HG02678 (cell line): ENCODE measurements around the gene TMEM9.

ENCODE experiments used
- ATAC-seq: cut with Tn5 transposase; IDR thresholded peaks from one replicate; pipeline ENCODE4 v1.9.1; 2021; ENCODE audit warnings: mild to moderate bottlenecking, moderate library complexity; ENCODE audit not compliant: unreplicated experiment

TMEM9 gene

DNA sequence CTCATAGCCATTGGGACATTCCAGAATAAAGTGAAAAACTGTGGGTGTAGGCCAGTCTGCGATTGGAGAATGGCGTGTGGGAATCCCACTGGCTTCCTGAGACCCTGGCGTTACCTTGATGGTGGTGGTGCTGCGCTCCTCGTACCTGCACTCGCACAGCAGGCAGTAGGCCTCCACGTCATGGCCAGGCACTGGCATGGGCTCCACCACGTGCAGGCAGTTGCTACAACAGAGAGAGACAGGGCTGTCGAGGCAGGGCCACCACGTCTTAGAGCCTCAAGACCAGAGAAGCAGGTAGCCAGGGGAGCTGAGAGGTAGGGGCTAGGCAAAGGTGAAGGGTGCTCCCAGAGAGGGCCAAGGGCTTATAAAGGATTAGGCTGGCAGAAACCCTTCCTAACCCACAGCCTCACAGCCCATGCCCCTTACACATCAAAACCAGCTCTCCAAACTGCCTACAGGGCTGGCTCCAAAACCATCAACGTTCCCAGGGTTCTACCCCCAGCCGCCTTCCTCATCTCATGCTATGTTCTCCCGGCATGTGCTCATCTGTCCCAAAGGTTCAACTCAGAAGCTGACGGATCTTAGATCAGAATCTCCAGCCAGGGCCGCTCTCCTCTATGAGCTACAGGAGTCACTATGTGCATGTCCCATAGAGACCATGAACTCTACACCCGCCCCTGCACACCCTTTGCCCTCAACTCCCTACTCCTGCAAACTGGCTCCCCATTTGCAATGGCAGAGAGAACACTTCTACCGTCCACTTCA, 7.5 kb downstream of the TMEM9 start:
- ATAC-seq: no peak

DNA sequence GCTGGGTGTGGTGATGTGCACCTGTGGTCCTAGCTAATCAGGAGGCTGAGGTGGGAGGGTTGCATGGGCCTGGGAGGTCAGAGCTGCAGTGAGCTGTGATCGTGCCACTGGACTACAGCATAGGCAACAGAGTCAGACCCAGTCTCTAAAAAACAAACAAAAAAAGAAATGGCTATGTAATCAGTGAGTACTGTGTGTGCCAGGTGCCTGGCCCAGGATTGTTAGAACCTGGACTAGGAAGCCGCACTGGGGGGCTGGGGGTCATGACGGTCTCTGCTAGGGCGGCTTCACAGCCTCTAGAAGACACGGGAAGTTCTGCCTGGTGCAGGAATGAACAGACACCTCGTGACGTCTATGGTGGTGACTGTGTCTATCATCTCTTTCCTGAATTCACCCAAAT, 8.5 kb downstream of the TMEM9 start:
- no peak for ATAC-seq

DNA sequence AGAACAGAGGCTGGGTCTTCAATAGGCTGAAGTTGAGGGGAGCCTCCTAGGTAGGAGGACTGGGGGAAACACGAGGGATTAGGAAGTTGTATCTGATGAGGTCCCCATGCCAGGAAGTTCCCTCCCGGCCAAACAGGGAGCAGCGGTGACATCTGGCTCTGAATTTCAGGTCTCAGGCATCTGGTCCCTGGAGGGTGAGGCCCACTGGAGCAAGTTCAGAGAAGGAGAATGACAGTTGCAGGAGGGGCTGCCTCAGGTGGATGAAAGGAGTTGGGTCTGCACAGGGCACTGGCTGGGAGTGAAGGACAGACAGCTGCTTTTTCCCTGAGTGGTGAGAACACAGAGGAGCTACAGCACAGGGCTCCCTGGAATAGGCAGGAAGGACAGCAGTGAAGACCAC, 9.1 kb downstream of the TMEM9 start:
- no peak for ATAC-seq

DNA sequence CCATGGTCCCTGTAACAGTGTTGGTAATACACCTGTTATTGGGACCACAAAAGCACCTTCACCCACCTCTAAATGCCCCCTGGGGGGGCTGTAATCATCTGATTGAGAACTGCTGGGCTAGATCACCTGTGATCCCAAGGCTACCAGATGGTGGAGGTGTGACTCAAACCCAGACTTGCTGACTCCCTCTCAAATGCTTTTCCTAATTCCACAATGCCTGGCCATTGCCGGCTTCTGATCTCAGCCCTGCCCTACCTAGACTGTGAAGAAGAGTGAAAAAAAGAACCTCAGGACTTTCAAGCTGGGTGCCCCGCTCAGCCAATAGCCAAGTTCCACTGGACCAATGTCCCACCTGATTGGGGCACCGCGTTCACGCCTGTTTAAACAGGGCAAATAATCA, 9.6 kb downstream of the TMEM9 start:
- ATAC-seq: no peak

DNA sequence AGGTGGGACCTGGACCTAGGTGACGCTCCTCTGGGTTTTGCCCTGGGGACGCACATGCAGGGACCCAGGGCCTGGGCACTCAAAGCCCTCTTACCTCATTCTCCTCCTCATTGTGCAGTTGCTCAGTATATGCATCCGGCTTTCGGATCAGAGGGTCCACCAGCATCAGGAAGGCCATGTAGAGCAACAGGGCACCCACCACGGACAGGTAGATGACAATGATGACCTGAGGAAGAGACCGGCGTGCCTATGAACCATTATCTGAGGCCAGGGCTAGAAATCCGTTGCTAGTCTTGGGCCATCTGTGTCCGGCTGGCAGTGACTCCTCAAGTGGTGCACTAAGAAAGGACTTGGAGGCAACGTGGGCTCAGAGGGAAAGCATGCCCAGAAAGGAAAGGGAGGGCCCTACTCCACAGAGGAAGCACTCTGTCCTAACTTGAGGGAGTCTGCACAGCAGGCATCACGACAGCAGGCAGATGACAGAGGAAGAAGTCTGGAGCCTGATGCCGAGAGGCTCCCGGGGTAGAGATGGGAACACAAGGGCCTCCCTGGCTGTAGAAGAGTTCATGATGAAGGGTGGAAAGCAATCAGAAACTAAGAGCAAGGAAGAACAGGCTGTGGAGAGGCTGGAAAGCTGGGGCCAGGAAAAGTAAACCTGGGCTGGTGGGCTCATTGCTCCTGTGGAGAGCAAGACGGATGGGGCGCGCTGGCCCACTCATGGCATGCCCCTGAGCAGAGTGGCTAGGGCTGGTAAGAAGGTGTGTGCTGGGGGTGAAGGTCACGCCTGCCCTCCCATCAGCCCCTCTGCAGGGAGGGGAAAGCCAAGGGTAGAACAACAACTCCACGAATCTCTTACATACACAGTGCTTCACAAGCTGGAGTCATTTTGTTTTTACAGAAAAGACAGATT, 10.3 kb downstream of the TMEM9 start:
- no peak for ATAC-seq

DNA sequence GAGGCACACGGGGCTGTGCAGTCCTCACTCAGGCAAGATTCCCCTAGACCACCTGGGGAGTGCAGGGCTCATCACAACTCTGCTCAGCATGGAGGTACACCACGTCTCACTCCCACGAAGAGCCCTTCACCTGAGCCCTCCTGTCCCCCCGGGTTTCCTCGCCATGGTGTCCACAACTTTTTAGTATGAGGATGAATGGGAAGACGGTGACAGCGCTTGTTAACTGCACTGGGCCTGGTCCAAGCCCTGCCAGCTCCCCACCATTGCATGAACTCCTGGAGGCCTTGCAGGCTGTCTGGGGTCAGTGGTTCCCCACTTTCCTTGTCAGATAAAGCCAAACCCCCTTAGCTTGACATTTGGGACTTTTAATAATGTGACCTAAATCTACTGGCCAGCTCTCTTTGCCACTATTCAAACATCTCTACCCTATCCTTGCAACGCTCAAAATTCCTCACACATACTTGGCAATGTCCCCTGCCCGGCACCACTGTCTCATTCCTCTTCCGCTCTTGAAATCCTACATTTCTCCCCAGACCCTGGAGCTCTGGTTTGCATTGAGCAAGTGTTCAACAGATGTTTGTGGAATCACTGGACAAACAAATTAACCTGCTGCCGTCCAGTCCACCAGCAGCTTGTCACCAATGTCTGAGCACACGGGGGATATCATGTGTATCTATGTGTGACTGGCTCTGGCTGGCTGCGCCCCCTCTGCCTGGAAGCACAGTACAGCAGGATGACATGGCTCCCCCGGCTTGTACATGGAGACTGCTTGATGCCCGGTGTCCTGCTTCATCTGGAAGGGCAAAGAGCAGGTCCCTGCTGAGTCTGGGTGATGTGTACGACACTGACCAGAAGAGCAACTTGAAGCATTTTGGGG, 11.2 kb downstream of the TMEM9 start:
- no peak for ATAC-seq

DNA sequence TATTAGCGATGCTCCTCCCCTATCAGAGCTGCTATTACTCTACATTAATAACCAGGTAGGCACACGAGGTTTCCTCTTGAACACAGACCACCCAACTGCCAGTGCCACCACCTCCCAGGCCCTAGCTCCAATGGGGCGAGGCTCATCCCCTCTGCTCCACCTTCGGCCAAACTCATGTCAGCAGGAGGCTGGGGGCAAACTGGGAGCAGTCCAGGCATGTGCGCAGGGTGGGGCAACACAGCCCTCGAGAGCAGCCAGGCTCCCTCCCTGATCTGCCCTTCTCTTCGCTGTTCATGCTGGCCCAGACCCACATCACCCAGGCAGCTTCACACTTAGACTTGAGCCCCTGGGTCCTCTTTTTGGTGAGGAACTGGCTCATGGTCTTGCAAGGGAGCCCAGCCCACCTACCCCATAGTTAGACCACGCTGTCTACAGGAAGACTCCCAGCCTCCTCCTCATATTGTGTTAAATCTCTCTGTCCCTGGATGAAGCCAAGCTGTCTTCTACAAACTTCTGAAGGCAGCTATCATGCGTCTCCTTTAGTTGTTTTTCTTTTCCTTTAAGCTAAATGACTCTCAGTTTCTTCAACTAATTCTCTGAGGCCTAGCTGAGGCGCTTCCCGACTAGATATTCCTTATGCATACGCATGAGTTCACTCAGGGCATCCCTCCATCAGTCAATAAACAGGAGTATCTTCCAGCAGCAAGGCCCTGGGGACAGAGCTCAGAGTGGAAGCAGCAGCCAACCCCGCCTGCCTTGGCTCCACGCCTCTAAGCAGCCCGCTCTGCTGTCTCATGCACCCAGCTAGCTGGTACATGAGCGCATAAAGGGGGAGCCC, 12.0 kb downstream of the TMEM9 start:
- no peak for ATAC-seq

DNA sequence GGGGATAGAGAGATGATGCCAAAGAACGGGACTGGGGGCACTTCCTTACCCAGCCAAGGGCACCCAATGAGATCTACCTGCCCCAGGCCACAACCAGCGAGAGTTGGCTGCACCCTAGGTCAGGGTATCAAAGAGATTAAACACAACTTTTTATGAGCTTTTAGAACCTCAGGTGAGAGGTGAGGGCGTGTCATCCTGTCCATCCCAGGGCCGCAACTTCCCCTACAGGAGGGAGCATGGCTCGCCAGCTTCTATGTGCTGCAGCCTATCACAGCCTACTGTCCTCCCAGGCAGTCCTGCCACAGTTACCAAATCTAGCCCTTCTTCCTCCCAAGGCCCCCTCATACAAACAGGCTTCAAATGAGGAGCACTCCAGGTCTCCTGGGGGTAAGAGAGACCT, 12.9 kb downstream of the TMEM9 start:
- ATAC-seq: no peak

DNA sequence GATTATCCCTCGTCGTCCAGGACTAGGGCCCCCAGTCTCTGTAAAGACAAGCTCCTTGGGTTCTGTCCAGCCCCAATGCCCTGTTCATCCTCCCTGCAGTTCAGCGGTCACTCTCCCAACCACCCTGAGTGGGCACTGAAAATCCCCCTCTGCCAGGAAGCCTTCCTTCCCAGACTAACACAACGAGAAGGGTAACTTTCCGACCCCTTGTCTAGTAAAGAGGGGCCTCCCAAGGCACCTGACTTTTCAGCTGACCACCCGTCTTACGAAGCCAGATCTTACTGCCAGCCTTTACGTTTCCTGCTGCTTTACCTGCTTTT, 13.4 kb downstream of the TMEM9 start:
- no peak for ATAC-seq

DNA sequence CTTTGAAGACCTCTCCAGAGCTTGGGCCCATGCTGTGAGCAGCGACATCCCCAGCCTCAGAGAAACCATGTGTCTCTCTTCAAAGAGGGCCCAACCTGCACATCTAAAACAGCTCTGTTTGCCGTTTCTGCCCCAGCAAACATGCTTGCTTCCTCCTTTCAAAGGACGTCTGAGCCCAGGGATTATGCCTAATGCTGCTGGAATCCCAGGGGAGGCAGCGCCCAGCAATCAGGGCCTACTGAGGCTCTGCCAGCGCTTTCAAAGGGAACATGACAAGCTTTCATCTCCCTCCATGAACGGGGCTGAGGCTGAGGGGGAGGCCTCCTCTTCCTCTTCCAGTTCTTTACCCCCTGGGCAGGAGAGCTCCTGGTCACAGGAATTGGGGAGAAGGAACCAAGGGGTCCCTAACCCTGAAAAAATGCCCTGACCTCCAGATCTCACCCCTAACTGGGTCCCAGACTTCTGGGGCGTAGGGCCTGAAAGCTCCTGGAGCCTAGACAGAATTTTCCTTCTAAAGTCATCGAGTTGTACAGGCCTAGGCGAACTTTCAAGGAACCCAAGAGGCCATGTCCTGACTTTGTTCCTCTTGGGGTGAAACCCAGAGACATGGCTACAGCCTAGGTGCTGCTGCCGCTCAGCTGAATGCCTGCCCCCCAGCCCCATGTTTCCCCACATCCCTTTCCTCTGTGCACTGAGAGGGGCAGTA, 13.9 kb downstream of the TMEM9 start:
- ATAC-seq: no peak

DNA sequence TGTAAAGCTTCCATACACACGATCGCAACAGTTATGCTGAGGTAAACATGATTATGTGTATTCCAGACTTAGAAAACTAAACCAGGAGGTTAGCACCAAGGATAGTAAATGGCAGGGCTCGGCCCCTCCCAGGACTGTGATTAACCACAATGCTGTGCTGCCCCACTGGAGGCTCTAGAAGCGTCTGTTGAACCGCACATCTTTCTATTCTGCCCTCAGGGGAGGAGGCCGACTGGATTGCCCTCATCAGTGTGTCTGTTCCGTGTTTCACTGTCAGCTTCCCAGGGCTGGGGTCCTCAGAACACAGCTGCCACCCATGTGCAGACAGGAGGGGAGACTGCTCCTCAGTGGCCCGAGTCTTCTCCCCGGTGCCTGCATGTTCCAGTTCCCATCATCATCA, 14.5 kb downstream of the TMEM9 start:
- ATAC-seq: no peak

DNA sequence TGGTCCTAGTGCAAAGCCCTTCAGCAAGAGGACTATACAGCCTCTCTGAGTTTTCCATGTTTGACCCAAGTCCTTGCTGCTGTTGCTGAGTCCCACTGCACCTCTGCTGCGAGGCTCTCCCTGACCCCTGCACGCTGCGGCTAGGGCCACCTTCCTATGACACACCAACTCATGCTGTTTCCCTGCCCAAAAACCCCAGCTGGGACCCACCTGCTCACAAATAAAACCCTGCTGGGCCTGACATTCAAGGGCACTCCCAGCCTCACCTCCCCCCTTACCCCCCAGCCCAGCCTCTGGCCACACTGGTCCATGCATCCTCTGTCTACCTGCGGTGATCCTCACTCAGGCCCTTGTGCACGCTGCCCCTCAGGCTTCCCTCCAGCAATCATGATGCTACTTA, 15.0 kb downstream of the TMEM9 start:
- no peak for ATAC-seq

DNA sequence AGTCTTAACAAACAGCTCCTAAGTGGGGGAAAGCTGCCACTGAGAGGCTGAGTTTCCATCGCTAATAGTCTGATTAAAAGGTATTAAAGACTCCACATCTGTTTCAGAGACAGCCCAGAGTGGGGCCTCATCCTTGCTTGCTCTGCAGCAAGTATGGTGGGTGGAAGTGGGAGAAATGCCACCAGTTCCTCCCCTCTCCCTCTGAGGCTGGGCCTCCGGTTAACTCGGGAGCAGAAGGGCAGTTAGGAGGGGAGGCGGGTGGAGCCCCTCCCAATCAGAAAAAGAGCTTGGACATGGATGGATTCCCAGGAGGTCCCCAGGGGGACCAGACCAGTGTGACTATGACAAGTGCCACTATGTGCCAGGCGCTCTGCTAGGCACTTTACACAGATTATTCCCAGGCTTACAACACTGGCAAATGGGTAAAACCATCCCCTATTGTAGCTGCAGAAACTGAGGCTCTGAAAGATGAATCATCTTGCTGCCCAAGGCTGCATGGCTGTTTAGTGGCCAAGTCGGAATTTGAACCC, 15.9 kb downstream of the TMEM9 start:
- ATAC-seq: no peak

DNA sequence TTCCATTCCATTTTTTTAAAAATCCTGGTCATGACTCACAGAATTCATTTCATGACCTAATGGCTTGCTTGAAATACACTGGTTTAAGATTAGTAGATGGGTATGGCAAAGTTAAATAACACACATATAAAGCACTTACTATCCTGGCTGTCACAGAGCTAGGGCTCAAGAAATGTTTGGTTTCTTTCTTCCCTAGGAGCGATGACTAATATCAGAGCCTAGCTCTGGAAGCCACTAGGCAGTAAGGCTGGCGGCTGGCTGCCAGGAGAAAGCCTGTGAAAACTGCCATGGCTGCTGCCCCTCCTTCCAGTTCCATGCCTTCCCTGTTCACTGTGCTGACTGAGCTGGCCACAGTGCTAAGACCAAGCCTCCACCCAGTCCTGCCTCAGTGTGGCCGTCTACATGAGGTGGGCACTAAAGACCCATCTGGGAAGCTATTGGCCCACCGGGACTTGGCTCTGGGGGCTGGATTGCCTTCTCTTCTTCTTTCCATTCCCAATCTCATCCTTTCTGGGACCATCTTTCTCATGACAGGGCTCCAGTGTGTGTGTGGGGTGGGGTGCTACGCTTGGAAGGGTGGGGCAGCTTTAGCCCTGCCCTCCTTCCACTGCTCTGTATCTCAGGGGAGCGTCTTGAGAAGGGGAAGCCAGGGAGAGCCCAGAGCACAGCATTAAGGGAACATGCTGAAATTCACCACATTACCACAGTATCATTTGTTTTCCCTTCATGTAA, 16.5 kb downstream of the TMEM9 start:
- no peak for ATAC-seq

DNA sequence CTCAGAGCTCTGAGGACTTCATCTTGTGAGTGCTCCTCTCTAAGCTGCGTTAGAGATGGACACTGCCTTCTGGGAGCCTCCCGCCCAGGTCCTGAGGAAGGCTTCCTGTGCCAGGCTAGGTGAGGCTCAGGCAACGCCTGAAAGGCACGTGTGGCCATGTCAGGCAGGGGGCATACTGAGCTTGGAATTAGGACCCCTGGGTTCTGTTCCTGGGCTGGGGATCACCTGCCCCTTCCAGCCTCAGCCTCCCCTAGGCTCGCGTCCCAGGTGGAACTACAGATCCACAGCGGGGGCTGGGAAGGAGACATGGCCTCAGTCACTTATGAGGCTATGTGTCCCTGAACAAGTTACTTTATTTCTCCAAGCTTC, 17.3 kb downstream of the TMEM9 start:
- ATAC-seq: no peak

DNA sequence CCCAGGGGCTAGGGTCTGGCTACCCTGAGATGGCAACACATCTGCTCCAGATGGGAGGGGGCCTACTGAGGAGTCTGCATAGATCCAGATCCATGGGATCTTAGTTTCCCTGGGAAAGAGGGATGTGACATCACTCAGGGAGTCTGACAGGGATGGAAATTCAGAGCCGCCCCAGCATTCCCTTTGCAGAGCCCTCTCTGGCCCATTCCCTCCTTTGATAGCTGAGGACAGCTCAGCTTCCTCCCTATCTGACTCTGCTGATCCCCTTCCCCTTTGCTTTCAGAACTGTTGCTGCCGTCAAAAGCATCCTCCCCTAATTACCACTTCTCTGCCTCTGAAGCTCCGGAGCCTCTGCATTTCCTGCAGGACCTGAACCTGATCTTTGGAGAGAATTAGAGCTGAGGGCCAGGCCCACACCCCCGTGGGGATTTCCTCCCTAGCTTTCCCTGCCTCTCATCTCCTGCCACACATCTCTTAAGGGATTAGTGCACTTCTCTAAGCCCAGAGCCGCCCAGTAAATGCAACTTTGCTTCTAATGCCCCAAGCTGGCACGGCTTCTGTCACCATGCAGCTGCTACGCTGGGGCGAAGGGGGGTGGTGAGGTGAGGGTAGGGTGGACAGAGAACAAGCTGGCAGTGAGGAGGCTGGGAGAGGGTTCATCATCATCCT, 17.8 kb downstream of the TMEM9 start:
- ATAC-seq: no peak

DNA sequence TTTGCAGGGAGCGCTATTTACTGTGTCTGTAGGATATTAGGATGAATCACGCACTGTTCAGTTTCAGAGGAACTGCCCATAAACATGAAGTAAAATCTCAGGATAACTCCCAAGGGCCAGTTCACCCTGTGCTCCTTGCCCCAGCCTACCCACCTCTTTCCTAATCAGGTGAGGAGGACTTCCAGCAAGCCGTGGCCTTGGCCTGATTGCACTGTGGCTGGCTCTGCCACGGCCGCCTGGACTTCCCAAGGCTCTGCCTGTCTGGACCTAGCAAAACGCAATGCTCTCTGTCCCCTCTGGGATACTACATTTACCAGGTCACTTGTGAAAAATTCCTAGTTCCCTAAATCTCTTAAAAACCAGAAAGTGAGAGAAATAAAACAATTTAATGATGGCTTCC, 19.9 kb downstream of the TMEM9 start:
- no peak for ATAC-seq

DNA sequence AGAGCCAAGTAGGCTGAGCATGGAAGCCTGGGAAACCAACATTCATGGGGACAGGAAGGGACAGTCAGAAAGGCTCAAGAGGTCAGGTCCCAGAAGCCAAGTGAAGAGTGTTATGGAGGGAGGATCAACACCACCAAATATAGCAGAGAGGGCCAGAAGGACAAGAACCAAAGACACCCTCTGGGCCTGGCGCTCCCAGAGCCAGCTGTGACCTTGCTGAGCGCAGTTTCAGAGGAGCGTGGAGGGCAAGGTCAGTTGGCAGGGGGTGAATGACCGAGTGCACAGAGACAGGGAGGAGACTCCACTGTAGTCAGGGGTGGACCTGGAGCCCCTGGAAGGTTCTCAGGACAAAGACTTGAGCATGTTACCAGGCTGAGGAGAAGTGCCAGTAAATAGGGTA, 22.9 kb downstream of the TMEM9 start:
- no peak for ATAC-seq

DNA sequence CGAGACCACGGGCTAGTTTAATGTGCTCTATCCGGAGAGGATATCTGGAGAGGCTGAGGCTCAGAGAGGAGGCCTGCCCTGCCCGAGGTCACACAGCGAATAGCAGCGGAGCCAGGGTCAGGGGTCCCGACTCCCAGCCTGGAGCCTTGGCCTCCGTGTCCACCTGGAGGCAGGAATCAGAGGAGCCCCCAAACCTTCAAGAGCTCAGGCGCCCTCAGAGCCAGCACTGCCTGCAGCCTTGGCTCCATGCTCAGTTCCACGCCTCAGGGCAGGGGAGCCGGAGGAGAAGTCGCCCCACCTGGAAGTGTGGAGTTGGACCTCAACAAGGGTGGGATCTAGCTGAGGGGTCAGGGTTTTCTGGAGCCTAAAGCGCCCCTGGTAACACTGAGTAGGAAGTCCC, 25.3 kb downstream of the TMEM9 start:
- ATAC-seq: no peak
